IMR-90 (cell line): ENCODE measurements around the gene C10orf67. TPM values are rescaled to one million over a fixed set of nuclear protein-coding genes. Genes with fewer than 3 reads are reported as not detected.
"Not testable (repeated sequence)": the region's sequence is repeated elsewhere in the genome, so short reads cannot be mapped to it uniquely, and the experiment has no call there.

ENCODE experiments used
- ATAC-seq: fragments of 200-7000 bp; cut with Tn5 transposase; 2 replicates; pipeline ENCODE4 v1.9.1; 2020; ENCODE audit warnings: low read depth, mild to moderate bottlenecking, moderate library complexity
- BruUV-seq: library from RNA; stranded (reverse); fragments of 400-500 nt; replicated peaks from 2 replicates; lab custom pipeline; 2021; lab: Mats Ljungman, UMichigan
- CTCF ChIA-PET: fragments of 300-600 bp; formaldehyde crosslinking; extraction: SDS; loops from one replicate; lab custom pipeline; 2021; ENCODE audit warnings: antibody characterized with exemption; lab: Yijun Ruan, JAX
- POLR2A ChIA-PET: fragments of 300-600 bp; sonication (Branson Sonifier 250); formaldehyde crosslinking; loops from one replicate; lab custom pipeline; 2022; ENCODE audit warnings: antibody characterized with exemption; ENCODE audit not compliant: unreplicated experiment; lab: Charles Lee
- DNase-seq: peaks from one replicate; pipeline ENCODE4 v3.0.0; 2013
- H2AFZ ChIP-seq: replicated peaks from 2 replicates; pipeline ENCODE3; 2013; ENCODE audit warnings: low read length, mild to moderate bottlenecking; ENCODE audit not compliant: poor library complexity
- H2AK5ac ChIP-seq: 2 replicates; pipeline ENCODE4 v1.6.1; 2013; ENCODE audit warnings: low read depth, low read length, inconsistent platforms
- H2AK9ac ChIP-seq: replicated peaks from 2 replicates; pipeline ENCODE3; 2013; ENCODE audit warnings: mild to moderate bottlenecking, low read depth, low read length, moderate library complexity; ENCODE audit not compliant: poor library complexity
- H2BK120ac ChIP-seq: 2 replicates; pipeline ENCODE4 v1.6.1; 2013; ENCODE audit warnings: low read depth, low read length, inconsistent platforms
- H2BK15ac ChIP-seq: 3 replicates; pipeline ENCODE4 v1.6.1; 2013; ENCODE audit warnings: low read depth, low read length, inconsistent platforms
- H2BK20ac ChIP-seq: 2 replicates; pipeline ENCODE4 v1.6.1; 2013; ENCODE audit warnings: low read depth, mild to moderate bottlenecking, inconsistent platforms, low read length, moderate library complexity
- H2BK5ac ChIP-seq: 2 replicates; pipeline ENCODE4 v1.6.1; 2013; ENCODE audit warnings: mild to moderate bottlenecking, low read depth, low read length, inconsistent platforms; ENCODE audit not compliant: poor library complexity, severe bottlenecking
- H3K14ac ChIP-seq: replicated peaks from 2 replicates; pipeline ENCODE4 v1.6.1; 2013; ENCODE audit warnings: low read depth, low read length, inconsistent platforms
- H3K18ac ChIP-seq: 2 replicates; pipeline ENCODE4 v1.6.1; 2013; ENCODE audit warnings: low read depth, low read length, control low read depth
- H3K23ac ChIP-seq: 2 replicates; pipeline ENCODE4 v1.6.1; 2013; ENCODE audit warnings: low read depth, low read length, inconsistent platforms
- H3K27ac ChIP-seq: 2 replicates; pipeline ENCODE4 v1.5.1; 2013; ENCODE audit warnings: mild to moderate bottlenecking, control low read depth, low read length; ENCODE audit not compliant: insufficient read depth
- H3K27me3 ChIP-seq: 2 replicates; pipeline ENCODE4 v1.6.1; 2013; ENCODE audit warnings: low read length; ENCODE audit not compliant: control insufficient read depth, insufficient read depth
- H3K36me3 ChIP-seq: 2 replicates; pipeline ENCODE4 v1.6.1; 2013; ENCODE audit warnings: low read length, mixed read lengths; ENCODE audit not compliant: control insufficient read depth, insufficient read depth
- H3K4ac ChIP-seq: 2 replicates; pipeline ENCODE4 v1.6.1; 2013; ENCODE audit warnings: low read depth, low read length, inconsistent platforms
- H3K4me1 ChIP-seq: 2 replicates; pipeline ENCODE4 v1.6.1; 2013; ENCODE audit warnings: low read length, mixed read lengths; ENCODE audit not compliant: control insufficient read depth, insufficient read depth
- H3K4me2 ChIP-seq: 2 replicates; pipeline ENCODE4 v1.6.1; 2013; ENCODE audit warnings: low read depth, mild to moderate bottlenecking, control low read depth, low read length, moderate library complexity
- H3K4me3 ChIP-seq: 2 replicates; pipeline ENCODE4 v1.5.1; 2013; ENCODE audit warnings: low read depth, mild to moderate bottlenecking, control low read depth, low read length, moderate library complexity; ENCODE audit not compliant: insufficient read depth
- H3K56ac ChIP-seq: 2 replicates; pipeline ENCODE4 v1.6.1; 2013; ENCODE audit warnings: low read length, inconsistent platforms; ENCODE audit not compliant: insufficient read depth; ENCODE audit errors: extremely low read depth
- H3K79me1 ChIP-seq, 2 experiments: 2 replicates each; pipeline ENCODE4 v1.6.1; 2013; ENCODE audit warnings: low read length in 2 of 2, inconsistent platforms in 1 of 2, low read depth in 1 of 2
- H3K9ac ChIP-seq: 2 replicates; pipeline ENCODE4 v1.6.1; 2013; ENCODE audit warnings: low read depth, low read length, control low read depth
- H3K9me1 ChIP-seq: 2 replicates; pipeline ENCODE4 v1.6.1; 2013; ENCODE audit warnings: low read length, inconsistent platforms; ENCODE audit not compliant: insufficient read depth
- H3K9me3 ChIP-seq: 2 replicates; pipeline ENCODE4 v1.6.1; 2013; ENCODE audit warnings: low read length; ENCODE audit not compliant: control insufficient read depth, insufficient read depth
- H4K20me1 ChIP-seq: 2 replicates; pipeline ENCODE4 v1.6.1; 2013; ENCODE audit warnings: low read length, inconsistent platforms; ENCODE audit not compliant: insufficient read depth
- H4K5ac ChIP-seq: 2 replicates; pipeline ENCODE4 v1.6.1; 2013; ENCODE audit warnings: mild to moderate bottlenecking, low read depth, low read length, control low read depth
- H4K8ac ChIP-seq, 2 experiments: 2 replicates each; pipeline ENCODE4 v1.6.1; 2013; ENCODE audit warnings: low read depth in 2 of 2, low read length in 2 of 2, control low read depth in 1 of 2, inconsistent platforms in 1 of 2
- H4K91ac ChIP-seq: 2 replicates; pipeline ENCODE4 v1.6.1; 2013; ENCODE audit warnings: low read depth, low read length, inconsistent platforms; ENCODE audit not compliant: insufficient read depth
- RAD21 ChIP-seq: IDR thresholded peaks from 2 replicates; pipeline ENCODE4 v1.6.1; 2012; ENCODE audit warnings: low read length, improper control_type of control experiment
- RFX5 ChIP-seq: IDR thresholded peaks from 2 replicates; pipeline ENCODE4 v1.8.0; 2012; ENCODE audit warnings: low read depth, mild to moderate bottlenecking, low read length, moderate library complexity
- WGBS, 2 experiments: methylation state at CpG; one replicate each; pipeline versions ENCODE4 v1.1.5 to v1.1.7; 2013; ENCODE audit warnings: missing lambda C conversion rate in 2 of 2; ENCODE audit not compliant: insufficient read length in 1 of 2; ENCODE audit errors: extremely low coverage in 2 of 2; 5-methylcytosine and 5-hydroxymethylcytosine counted together
- dilution Hi-C: fragments of 300-500 bp; cut with HindIII; formaldehyde crosslinking; loops from one replicate; pipeline ENCODE4 v1.14.3; 2018; ENCODE audit warnings: low sequenced_read_pairs; ENCODE audit not compliant: unreplicated experiment
- in situ Hi-C: fragments of 300-500 bp; cut with MboI; formaldehyde crosslinking; loops from 3 replicates; pipeline ENCODE4 v1.14.3; 2019; ENCODE audit warnings: low sequenced_read_pairs, inconsistent platforms, mixed read lengths
- intact Hi-C: fragments of 100-400 bp; cut with micrococcal nuclease; formaldehyde crosslinking; loops from 2 replicates; pipeline ENCODE4 v1.10.0; 2022
- polyA plus RNA-seq, 3 experiments: library from polyadenylated mRNA; depleted of rRNA; stranded (reverse); fragments of >200 nt; gene quantifications; 2 replicates each; pipeline ENCODE4 v1.2.3, GENCODE V29; 2012; ENCODE audit warnings: low replicate concordance in 1 of 3
- total RNA-seq: library from RNA; depleted of rRNA; stranded (reverse); fragments of >200 nt; gene quantifications from 2 replicates; pipeline ENCODE4 v1.2.3, GENCODE V29; 2012

C10orf67 gene
- total and polyA plus RNA-seq, 2 of the 4 experiments (the other 2 are of a cell fraction), result 0.15 to 0.18 TPM

DNA sequence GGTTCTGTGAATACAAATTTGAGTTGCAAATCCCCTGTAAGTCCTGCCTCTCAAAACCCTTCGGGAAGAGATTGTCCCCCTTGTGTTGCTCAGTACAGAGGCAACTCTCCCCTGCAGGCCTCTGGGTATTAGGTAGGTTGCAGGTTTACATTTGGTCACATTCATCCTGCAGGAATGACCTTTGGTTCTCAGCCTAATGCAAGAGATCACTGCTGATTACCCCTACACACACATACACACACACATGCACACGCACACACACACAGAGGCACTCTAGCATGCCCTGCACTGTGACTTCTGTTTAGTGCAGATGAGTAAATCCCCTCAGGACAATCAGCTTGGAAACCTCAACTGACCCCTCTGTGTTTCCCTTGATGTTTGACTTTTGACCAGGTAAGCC lies 69.2 kb downstream of the C10orf67 start:
- Histone ChIP-seq H2BK120ac (no peak overlapping the region), H3K14ac (no peak overlapping the region), H4K8ac (no peak overlapping the region), H3K79me1 (no peaks in the 10 kb centered on the region), H3K18ac (no peak overlapping the region), H4K91ac (no peak overlapping the region), H3K4me1 (no peaks in the 10 kb centered on the region), H3K9me3 (no peaks in the 10 kb centered on the region), H2AK5ac (no peak overlapping the region), H2BK20ac (no peak overlapping the region), H2BK5ac (no peak overlapping the region), H3K4me2 (no peak overlapping the region), H3K27ac (no peak overlapping the region), H4K20me1 (no peaks in the 10 kb centered on the region), H3K9me1 (no peaks in the 10 kb centered on the region), H2AFZ (no peak overlapping the region), H3K4me3 (no peak overlapping the region), H2AK9ac (no peak overlapping the region), H2BK15ac (no peak overlapping the region), H4K5ac (no peak overlapping the region), H3K23ac (no peak overlapping the region), H3K9ac (no peak overlapping the region), H3K27me3 (no peaks in the 10 kb centered on the region), H3K4ac (no peak overlapping the region), H3K56ac (no peak overlapping the region), H3K36me3 (no peaks in the 10 kb centered on the region)
- ChIA-PET POLR2A (no interaction called here), CTCF (no interaction called here)
- TF ChIP-seq RFX5 (no peak), RAD21 (no peak)
- WGBS, 2 experiments, result 33% methylated on average over 1 of the region's 2 CpGs; no CpG with 5 or more reads in 1 of the 2 experiments
- no TSS peak for BruUV-seq
- dilution Hi-C loops, result no loop called here
- in situ Hi-C loops, result no loop called here
- intact Hi-C loops, result no loop called here
- no peak for DNase-seq
- no peak for ATAC-seq

DNA sequence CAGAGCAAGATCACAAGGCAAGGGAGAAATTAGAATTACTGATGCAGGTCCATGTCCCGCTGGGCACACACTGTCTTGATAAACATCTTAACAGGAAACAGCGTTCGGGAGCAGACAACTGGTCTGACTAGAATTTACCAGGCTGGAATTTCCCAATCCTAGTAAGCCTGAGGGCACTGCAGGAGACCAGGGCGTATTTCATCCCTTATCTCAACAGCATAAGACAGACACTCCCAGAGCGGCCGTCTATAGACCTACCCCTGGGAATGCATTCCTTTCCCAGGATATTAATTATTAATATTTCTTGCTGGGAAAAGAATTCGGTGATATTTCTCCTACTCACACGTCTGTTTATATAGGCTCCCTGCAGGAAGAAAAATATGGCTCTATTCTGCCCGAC lies 70.4 kb downstream of the C10orf67 start:
- H3K4ac ChIP-seq, H3K18ac ChIP-seq, H4K91ac ChIP-seq, H3K27me3 ChIP-seq, in situ Hi-C loops, H3K23ac ChIP-seq, ATAC-seq, H3K9ac ChIP-seq, H4K5ac ChIP-seq, H3K14ac ChIP-seq, BruUV-seq, H3K4me2 ChIP-seq, H2AFZ ChIP-seq, H2AK5ac ChIP-seq, H3K9me3 ChIP-seq, H2BK5ac ChIP-seq, H3K56ac ChIP-seq, H2BK20ac ChIP-seq, H3K9me1 ChIP-seq, H2BK15ac ChIP-seq, POLR2A ChIA-PET, H4K20me1 ChIP-seq, H2AK9ac ChIP-seq, dilution Hi-C loops, H3K4me3 ChIP-seq, CTCF ChIA-PET, H3K4me1 ChIP-seq, H3K36me3 ChIP-seq, intact Hi-C loops, H4K8ac ChIP-seq, H2BK120ac ChIP-seq, DNase-seq, H3K27ac ChIP-seq, H3K79me1 ChIP-seq: not testable (repeated sequence)
- WGBS, 2 experiments, result 90% methylated on average over 2 of the region's 9 CpGs; no CpG with 5 or more reads in 1 of the 2 experiments
